HepG2 (cell line): ENCODE results near the gene ZMYND19.

Source experiments
- CREB1 ChIP-seq, 2 experiments: fragments of 450-650 bp in 1 of 2; IDR thresholded peaks; 2 replicates each; pipeline ENCODE4 v1.6.1; 2016 to 2017; ENCODE audit warnings: control low read depth in 1 of 2, mild to moderate bottlenecking in 1 of 2, missing compliant biosample characterization in 1 of 2, missing genetic modification characterization in 1 of 2
- KLF11 ChIP-seq: IDR thresholded peaks from 2 replicates; pipeline ENCODE4 v1.6.1; 2016; ENCODE audit warnings: missing compliant biosample characterization
- ZNF546 ChIP-seq: sonication (generic); formaldehyde crosslinking; conservative IDR thresholded peaks from 2 replicates; pipeline ENCODE4 v1.8.1; 2023; ENCODE audit warnings: mild to moderate bottlenecking, missing genetic modification reagents
- TF ChIP-seq, protein P1 (sequence below): sonication (generic); formaldehyde crosslinking; IDR thresholded peaks from 2 replicates; pipeline ENCODE4 v1.5.1; 2020; ENCODE audit warnings: missing genetic modification reagents, mild to moderate bottlenecking, borderline replicate concordance
- TF ChIP-seq, protein P2 (sequence below), 2 experiments: fragments of 450-650 bp in 1 of 2; sonication (generic) in 1 of 2; formaldehyde crosslinking; IDR thresholded peaks; 2 replicates each; pipeline versions ENCODE4 v1.5.0 to v1.8.0; 2020 to 2022; ENCODE audit warnings: mild to moderate bottlenecking in 1 of 2, missing genetic modification reagents in 1 of 2

DNA sequence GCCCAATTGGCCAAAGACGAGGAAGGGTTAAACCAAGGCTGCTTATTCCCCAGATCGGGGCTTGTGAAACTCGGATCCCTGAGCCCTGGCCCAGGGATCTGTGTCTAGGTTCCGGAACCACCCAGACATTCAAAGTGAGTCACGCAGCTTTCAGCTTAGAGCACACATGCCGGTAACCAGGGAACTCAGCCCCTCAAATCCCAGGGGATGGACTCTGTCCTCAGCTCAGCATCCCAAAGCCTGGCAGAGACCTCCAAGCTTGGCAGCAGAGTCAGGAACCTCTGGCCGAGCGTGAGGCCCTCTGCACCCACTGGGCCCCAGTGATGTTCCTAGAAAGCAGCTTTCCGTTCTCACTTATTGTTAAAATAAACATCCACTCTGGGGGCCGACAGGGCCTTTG, 45.2 kb downstream of the ZMYND19 start:
- TF ChIP-seq, protein P1, sequence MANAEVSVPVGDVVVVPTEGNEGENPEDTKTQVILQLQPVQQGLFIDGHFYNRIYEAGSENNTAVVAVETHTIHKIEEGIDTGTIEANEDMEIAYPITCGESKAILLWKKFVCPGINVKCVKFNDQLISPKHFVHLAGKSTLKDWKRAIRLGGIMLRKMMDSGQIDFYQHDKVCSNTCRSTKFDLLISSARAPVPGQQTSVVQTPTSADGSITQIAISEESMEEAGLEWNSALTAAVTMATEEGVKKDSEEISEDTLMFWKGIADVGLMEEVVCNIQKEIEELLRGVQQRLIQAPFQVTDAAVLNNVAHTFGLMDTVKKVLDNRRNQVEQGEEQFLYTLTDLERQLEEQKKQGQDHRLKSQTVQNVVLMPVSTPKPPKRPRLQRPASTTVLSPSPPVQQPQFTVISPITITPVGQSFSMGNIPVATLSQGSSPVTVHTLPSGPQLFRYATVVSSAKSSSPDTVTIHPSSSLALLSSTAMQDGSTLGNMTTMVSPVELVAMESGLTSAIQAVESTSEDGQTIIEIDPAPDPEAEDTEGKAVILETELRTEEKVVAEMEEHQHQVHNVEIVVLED (CRISPR knock-in tag), result no peak
- TF ChIP-seq, protein P2, sequence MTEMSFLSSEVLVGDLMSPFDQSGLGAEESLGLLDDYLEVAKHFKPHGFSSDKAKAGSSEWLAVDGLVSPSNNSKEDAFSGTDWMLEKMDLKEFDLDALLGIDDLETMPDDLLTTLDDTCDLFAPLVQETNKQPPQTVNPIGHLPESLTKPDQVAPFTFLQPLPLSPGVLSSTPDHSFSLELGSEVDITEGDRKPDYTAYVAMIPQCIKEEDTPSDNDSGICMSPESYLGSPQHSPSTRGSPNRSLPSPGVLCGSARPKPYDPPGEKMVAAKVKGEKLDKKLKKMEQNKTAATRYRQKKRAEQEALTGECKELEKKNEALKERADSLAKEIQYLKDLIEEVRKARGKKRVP (CRISPR knock-in tag; IDR thresholded peaks at IDR 0.05), result no peak
- TF ChIP-seq CREB1 (IDR thresholded peaks at IDR 0.05) (no peak), CREB1 (CRISPR knock-in tag; IDR thresholded peaks at IDR 0.05) (no peak), ZNF546 (no peak), KLF11 (CRISPR knock-in tag) (no peak)
